Activated CD4-positive, alpha-beta T cell treated with anti-CD3 and anti-CD28 coated beads, Interleukin-2, amount 50 U/mL, for 4 hours (primary cell): ENCODE results near the gene GCK.

Experiments
- DNase-seq, 2 experiments: peaks; one replicate each; pipeline ENCODE4 v3.0.0-alpha.2; 2020

Gene GCK

DNA sequence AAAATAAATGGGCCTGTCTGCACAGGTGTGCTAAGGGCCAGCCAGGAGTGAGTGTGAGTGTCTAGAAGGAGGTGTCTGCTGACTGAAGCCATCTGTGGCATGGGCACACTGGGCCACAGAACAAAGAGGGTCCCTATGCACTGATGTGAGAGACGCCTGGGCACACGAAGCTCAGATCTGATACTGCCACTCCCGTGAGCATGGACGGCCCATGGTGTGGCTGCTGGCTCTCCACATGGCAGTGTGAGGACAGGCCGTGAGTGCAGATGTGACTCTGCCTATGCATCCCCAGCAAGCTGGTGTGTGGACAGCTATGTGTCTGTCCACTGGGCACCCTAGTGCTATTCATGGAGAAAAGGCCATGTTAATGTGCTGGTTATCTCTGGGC is 35.3 kb downstream of the GCK start:
- DNase-seq = no peak

DNA sequence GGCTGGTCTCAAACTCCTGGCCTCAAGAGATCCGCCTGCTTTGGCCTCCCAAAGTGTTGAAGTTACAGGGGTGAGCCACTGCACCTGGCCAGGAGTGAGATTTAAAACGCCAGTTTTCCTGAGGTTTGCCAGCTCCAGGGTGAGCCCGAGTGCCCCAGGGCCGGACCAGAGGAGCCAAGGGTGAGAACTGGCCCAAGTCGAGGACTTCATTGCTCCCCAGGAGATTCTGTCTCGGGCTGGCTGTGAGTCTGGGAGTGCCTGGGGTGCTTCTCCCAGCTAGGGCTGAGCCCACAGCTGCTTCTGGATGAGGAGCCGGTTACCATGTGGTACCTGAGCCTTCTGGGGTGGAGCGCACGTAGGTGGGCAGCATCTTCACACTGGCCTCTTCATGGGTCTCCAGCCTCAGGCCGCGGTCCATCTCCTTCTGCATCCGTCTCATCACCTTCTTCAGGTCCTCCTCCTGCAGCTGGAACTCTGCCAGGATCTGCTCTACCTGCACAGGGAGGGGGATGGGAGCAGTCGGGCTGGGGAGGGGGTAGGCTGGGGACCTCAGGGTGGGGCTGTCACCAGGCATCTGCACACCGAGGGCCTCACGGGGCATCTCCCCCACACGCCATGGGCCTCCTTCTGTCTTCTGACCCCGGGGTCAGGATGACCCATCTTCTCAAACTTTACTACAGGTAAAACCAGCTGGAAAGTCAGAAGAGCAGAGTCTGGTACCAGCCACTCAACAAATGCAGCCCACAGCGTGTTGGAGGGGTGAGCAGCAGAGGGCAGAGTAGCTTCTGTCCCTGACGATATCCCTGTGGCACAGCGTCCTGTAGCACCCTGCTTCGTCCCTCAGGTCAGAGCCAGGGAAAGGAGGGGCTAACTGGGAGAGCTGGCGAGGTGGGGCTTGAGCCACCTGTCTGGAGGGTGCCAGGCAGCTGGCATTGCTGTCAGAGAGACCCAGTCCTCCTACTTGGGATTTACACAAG is 36.0 kb downstream of the GCK start:
- DNase-seq = no peak

GRCh38 chr7:44151956-44152355 is 37.3 kb downstream of the GCK start:
- no peak for DNase-seq

- no peak for DNase-seq
These were observed 38.0 kb downstream of the GCK start for GRCh38 chr7:44150966-44151941.

DNA sequence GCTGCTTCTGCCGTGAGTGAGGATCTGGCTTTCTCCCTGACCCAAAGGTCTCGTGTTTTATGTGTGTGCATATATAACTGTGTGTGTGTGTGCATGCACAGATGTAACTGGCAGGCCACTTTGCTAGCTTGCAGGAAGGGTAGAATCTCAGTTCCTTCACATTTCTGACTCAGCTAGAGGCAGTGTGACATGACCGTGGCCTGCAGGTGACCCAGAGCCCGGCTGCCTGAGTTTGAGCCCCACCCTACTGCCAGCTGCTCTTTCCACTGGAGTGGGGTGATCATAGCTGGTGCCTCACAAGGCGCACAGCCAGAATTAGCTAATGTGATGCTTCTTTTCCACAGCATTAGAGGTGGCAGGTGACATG is 38.8 kb downstream of the GCK start:
- no peak for DNase-seq

DNA sequence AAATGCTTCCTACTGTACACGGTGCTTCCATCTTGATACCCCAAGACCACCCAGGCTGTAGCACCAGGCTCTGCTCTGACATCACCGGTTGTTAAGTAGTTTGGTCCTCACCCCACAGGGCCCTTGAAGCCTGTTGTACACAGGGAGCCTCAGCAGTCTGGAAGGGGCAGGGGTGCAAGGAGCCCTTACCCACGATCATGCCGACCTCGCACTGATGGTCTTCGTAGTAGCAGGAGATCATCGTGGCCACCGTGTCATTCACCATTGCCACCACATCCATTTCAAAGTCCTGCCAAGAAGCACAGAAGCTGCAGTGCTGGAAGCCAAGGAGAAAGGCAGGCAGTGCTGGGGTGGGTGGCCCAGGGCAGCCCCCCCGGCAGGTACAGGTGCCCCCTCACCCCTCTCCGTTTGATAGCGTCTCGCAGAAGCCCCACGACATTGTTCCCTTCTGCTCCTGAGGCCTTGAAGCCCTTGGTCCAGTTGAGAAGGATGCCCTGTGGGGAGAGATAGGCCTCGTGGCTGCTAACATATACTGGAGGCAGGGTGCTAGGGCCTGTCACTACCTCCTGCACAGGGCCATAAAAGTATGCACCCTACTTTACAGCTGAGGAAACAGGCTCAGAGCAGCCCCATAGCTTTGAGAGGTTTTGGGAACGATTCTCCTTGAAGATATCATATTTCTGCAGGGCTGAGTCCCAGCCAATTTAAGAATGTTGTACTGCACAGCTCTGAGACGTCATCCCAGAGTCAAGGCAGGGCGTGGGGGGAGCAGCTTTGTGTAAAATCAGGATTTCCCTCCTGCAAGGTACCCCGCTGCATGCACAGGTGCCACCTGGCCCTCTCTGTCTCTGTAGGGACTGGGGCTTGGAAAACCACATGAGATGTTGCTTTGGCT is 39.4 kb downstream of the GCK start:
- DNase-seq = no peak

- DNase-seq = no peak
These were observed 40.2 kb downstream of the GCK start for GRCh38 chr7:44148961-44149536.

DNA sequence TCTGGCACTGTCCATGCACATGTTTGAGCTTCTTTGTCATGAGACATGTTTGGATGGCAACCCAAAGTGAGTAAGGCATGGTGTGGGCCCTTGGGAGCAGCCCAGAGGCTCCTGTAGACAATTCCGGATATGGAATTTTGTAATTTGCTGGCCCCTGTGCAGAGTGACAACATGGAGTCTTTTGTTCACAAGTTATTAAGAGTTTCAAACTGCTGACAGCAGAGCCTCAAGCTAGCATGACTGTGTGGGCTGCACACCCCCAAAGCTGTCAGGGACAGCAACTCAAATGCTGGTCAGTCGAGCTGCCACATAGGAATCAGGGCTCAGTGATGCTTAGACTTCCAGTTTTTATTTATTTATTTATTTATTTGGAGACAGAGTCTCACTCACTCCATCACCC is 41.1 kb downstream of the GCK start:
- DNase-seq = no peak

- no peak for DNase-seq
These were observed 41.9 kb downstream of the GCK start for GRCh38 chr7:44147026-44147991.

- DNase-seq = peak; percentile 49 to 54
These were observed 43.0 kb downstream of the GCK start for GRCh38 chr7:44145969-44146911.

DNA sequence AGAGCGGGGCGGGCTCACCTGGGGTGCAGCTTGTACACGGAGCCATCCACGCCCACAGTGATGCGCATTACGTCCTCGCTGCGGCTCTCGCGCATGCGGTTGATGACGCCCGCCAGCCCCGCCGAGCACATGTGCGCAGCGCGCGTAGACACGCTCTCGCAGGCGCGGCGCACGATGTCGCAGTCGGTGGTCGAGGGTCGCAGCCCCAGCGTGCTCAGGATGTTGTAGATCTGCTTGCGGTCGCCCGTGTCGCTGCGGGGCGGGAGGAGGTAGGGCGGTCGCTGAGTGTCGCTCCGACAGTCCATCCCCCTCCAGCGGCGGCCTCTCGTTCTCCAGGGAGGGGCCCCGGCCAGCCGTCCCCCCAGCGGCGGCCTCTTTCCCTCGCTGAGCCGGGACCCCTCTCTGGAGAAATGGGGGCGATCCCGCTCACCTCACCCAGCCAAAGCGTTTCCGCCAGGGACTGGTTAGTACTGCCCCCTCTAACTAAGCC is 43.7 kb downstream of the GCK start:
- DNase-seq = peak; percentile 55 to 63

- DNase-seq = no peak
These were observed 44.2 kb downstream of the GCK start for GRCh38 chr7:44144968-44145478.

DNA sequence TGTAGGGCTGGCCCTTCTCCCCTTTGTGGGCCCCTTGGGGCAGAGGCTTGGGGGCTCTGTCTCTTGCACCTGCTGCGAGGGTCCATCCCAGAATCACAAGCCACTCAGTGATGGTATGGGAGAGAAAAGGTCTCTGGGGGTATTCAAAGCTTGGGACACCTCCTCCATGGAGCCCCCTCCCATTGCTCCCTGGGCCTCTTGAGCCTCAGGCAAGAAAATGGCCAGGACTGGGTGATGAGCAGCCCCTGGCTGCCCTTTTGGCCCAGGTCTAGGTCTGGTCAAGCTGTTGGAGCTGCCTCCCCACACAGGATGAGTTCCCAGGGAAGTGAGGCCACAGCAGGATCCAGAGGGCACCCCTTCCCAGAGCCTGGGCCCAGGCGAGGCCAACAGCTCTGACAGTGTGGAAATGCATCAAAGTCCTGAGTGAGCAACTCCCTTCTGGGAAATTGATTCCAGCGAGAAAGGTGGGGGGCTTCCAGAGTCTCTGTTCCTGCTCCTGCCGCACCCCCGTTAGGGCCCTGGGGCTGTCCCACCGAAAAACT is 44.7 kb downstream of the GCK start:
- DNase-seq = no peak

- no peak for DNase-seq
These were observed 45.5 kb downstream of the GCK start for GRCh38 chr7:44143646-44144250.

DNA sequence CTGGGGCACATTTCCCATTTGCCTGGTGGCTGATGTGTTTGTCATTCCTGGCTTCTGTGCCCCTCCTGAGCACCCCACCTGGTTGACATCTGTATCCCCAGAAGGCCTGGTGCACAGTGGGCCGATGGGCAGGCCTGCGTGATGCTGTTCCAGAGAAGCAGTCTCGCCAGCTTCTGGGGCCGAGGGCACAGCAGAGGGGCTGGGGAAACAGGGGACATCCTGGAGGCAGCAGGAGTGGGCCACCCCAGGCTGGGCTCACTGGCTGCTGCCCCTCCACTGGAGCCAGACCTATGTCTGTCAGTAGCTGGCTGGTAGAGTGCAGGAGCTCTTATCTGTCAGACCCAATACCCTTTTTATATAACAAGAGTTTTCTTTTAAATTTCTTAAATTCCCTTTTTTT is 47.2 kb downstream of the GCK start:
- no peak for DNase-seq

- DNase-seq = no peak
These were observed 47.9 kb downstream of the GCK start, which contains the start of gene MYL7 for GRCh38 chr7:44141221-44141850. MYL7 (minus strand) TSS chr7:44141332; CDS start chr7:44141305, 27 bp downstream.

- no peak for DNase-seq
These were observed 48.9 kb downstream of the GCK start for GRCh38 chr7:44140341-44140740.
